ENCODE measurements around the gene E2F3. TPM values are rescaled to one million over a fixed set of nuclear protein-coding genes. Genes with fewer than 3 reads are reported as not detected.
A peak's percentile ranks its signal among the peaks of the same experiment; 100 is the strongest.

The E2F3 gene
- total RNA-seq, 4 donors from 2014 or later: 3.5 to 5.1 (median 4.0) TPM

- Histone ChIP-seq H3K4me1 (peaks cover 0 to 9% (median 3%) of the 10 kb centered on the region in 4 donors), H3K27me3 (no peaks in the 10 kb centered on the region), H3K36me3 (peaks cover 0 to 7% (median 0%) of the 10 kb centered on the region in 3 donors), H3K27ac (no peak overlapping the region), H3K9me3 (no peaks in the 10 kb centered on the region), H3K4me3 (no peak overlapping the region)
- TF ChIP-seq EP300 (IDR thresholded peaks at IDR 0.05): no peak
- no peak for TF ChIP-seq POLR2A (IDR thresholded peaks at IDR 0.05)
- no peak for TF ChIP-seq CTCF (IDR thresholded peaks at IDR 0.05)
- WGBS, 2 donors: 45 to 62% methylated on average over 5 of the region's 5 CpGs
- DNase-seq (ENCODE audit: low spot score in 2 of 2): no peak
These were observed 77.4 kb downstream of the E2F3 start for GRCh38 chr6:20479060-20479459.

- no peak for TF ChIP-seq EP300 (IDR thresholded peaks at IDR 0.05)
- peaks cover 0 to 7% (median 0%) of the 10 kb centered on the region in 3 donors for H3K36me3 ChIP-seq
- no peak for DNase-seq (ENCODE audit: low spot score in 2 of 2)
- no peaks in the 10 kb centered on the region for H3K9me3 ChIP-seq
- WGBS, 2 donors: 94 to 96% methylated on average over 9 of the region's 9 CpGs
- no peak overlapping the region for H3K27ac ChIP-seq
- no peak overlapping the region for H3K4me3 ChIP-seq
- H3K4me1 ChIP-seq: peaks cover 0 to 9% (median 4%) of the 10 kb centered on the region in 4 donors
- no peaks in the 10 kb centered on the region for H3K27me3 ChIP-seq
These were observed 77.8 kb downstream of the E2F3 start for GRCh38 chr6:20479526-20479925.

- peaks cover 0 to 9% (median 4%) of the 10 kb centered on the region in 4 donors for H3K4me1 ChIP-seq
- no peaks in the 10 kb centered on the region for H3K27me3 ChIP-seq
- TF ChIP-seq POLR2A (IDR thresholded peaks at IDR 0.05): no peak
- no peak for TF ChIP-seq EP300 (IDR thresholded peaks at IDR 0.05)
- no peak for TF ChIP-seq CTCF (IDR thresholded peaks at IDR 0.05)
- H3K9me3 ChIP-seq: no peaks in the 10 kb centered on the region
- no peak for DNase-seq (ENCODE audit: low spot score in 2 of 2)
- no peak overlapping the region for H3K4me3 ChIP-seq
- peaks cover 0 to 7% (median 0%) of the 10 kb centered on the region in 3 donors for H3K36me3 ChIP-seq
- 49 to 62% methylated on average over 8 of the region's 8 CpGs for WGBS, 2 donors
- no peak overlapping the region for H3K27ac ChIP-seq
These were observed 79.6 kb downstream of the E2F3 start for GRCh38 chr6:20481281-20481680.

GRCh38 chr6:20483887-20484497 is 82.3 kb downstream of the E2F3 start:
- peaks cover 0 to 7% (median 0%) of the 10 kb centered on the region in 3 donors for H3K36me3 ChIP-seq
- WGBS, 2 donors: 80 to 82% methylated on average over 5 of the region's 5 CpGs
- H3K27ac ChIP-seq: peak overlapping the region in 2 of 4 donors; percentile 27 to 42
- peak in 1 of 2 donors; percentile 14 for DNase-seq (ENCODE audit: low spot score in 2 of 2)
- H3K9me3 ChIP-seq: no peaks in the 10 kb centered on the region
- no peaks in the 10 kb centered on the region for H3K27me3 ChIP-seq
- H3K4me3 ChIP-seq: no peak overlapping the region
- TF ChIP-seq CTCF (IDR thresholded peaks at IDR 0.05): no peak
- TF ChIP-seq EP300 (IDR thresholded peaks at IDR 0.05): peak; percentile 50 to 81
- H3K4me1 ChIP-seq: peaks cover 0 to 9% (median 4%) of the 10 kb centered on the region in 4 donors

GRCh38 chr6:20486641-20487040 is 85.0 kb downstream of the E2F3 start:
- peaks cover 0 to 12% (median 0%) of the 10 kb centered on the region in 3 donors for H3K36me3 ChIP-seq

More at GRCh38 chr6:20486641-20487040, 85.0 kb downstream of the E2F3 start:
- peaks cover 0 to 9% (median 4%) of the 10 kb centered on the region in 4 donors for H3K4me1 ChIP-seq
- no peak overlapping the region for H3K4me3 ChIP-seq
- 95 to 97% methylated on average over 4 of the region's 4 CpGs for WGBS, 2 donors
- TF ChIP-seq CTCF (IDR thresholded peaks at IDR 0.05) (no peak), EP300 (IDR thresholded peaks at IDR 0.05) (no peak), POLR2A (IDR thresholded peaks at IDR 0.05) (no peak)
- H3K27ac ChIP-seq: no peak overlapping the region
- DNase-seq (ENCODE audit: low spot score in 2 of 2): no peak
- H3K9me3 ChIP-seq: no peaks in the 10 kb centered on the region
- H3K27me3 ChIP-seq: no peaks in the 10 kb centered on the region
